ENCODE results near the gene SRPX2.
"Not testable (repeated sequence)": the region's sequence is repeated elsewhere in the genome, so short reads cannot be mapped to it uniquely, and the experiment has no call there.

SRPX2 gene

GRCh38 chrX:100695991-100696390 is 52.0 kb downstream of the SRPX2 start:
- in situ Hi-C loops (cut with MboI; ENCODE audit: low sequenced_read_pairs), result no loop called here

- in situ Hi-C loops (cut with MboI; ENCODE audit: low sequenced_read_pairs), result no loop called here
Measured at GRCh38 chrX:100696699-100697351, 52.8 kb downstream of the SRPX2 start.

GRCh38 chrX:100698551-100698950 is 54.6 kb downstream of the SRPX2 start:
- in situ Hi-C loops (cut with MboI; ENCODE audit: low sequenced_read_pairs), result no loop called here

- in situ Hi-C loops (cut with MboI; ENCODE audit: low sequenced_read_pairs), result no loop called here
Measured at GRCh38 chrX:100700809-100701208, 56.8 kb downstream of the SRPX2 start.

GRCh38 chrX:100704581-100705203 is 60.7 kb downstream of the SRPX2 start:
- in situ Hi-C loops (cut with MboI; ENCODE audit: low sequenced_read_pairs), result no loop called here

GRCh38 chrX:100710816-100711215 is 66.8 kb downstream of the SRPX2 start:
- in situ Hi-C loops (cut with MboI; ENCODE audit: low sequenced_read_pairs), result no loop called here

GRCh38 chrX:100717363-100717762 is 73.4 kb downstream of the SRPX2 start:
- in situ Hi-C loops (cut with MboI; ENCODE audit: low sequenced_read_pairs), result no loop called here

- in situ Hi-C loops (cut with MboI; ENCODE audit: low sequenced_read_pairs), result no loop called here
Measured at GRCh38 chrX:100719139-100719538, 75.1 kb downstream of the SRPX2 start.

GRCh38 chrX:100720301-100720700 is 76.3 kb downstream of the SRPX2 start:
- in situ Hi-C loops (cut with MboI; ENCODE audit: low sequenced_read_pairs), result no loop called here

- in situ Hi-C loops (cut with MboI; ENCODE audit: low sequenced_read_pairs), result no loop called here
Measured at GRCh38 chrX:100721328-100721727, 77.3 kb downstream of the SRPX2 start.

GRCh38 chrX:100724006-100724405 is 80.0 kb downstream of the SRPX2 start:
- in situ Hi-C loops (cut with MboI; ENCODE audit: low sequenced_read_pairs), result not testable (repeated sequence)

All from hTERT RPE-1 (cell line).